HEK293 (cell line): Measurements from ENCODE around the gene BCL6B.

Experiments used
- AEBP2 ChIP-seq: fragments of 450-650 bp; formaldehyde crosslinking; IDR thresholded peaks from 2 replicates; pipeline ENCODE4 v1.5.1; 2016; ENCODE audit warnings: missing biosample characterization, missing genetic modification characterization, borderline replicate concordance
- BCL11B ChIP-seq: fragments of 450-650 bp; formaldehyde crosslinking; IDR thresholded peaks from 2 replicates; pipeline ENCODE4 v1.5.1; 2016; ENCODE audit warnings: low read depth, missing biosample characterization, missing genetic modification characterization
- GLIS2 ChIP-seq: fragments of 450-650 bp; formaldehyde crosslinking; IDR thresholded peaks from 2 replicates; pipeline ENCODE4 v1.5.1; 2016; ENCODE audit warnings: missing biosample characterization, missing genetic modification characterization
- MEIS1 ChIP-seq: sonication (generic); formaldehyde crosslinking; IDR thresholded peaks from 2 replicates; pipeline ENCODE4 v1.8.1; 2022; ENCODE audit warnings: missing genetic modification reagents, mild to moderate bottlenecking, borderline replicate concordance
- PRDM1 ChIP-seq: fragments of 450-650 bp; formaldehyde crosslinking; IDR thresholded peaks from 2 replicates; pipeline ENCODE4; 2016; ENCODE audit warnings: missing biosample characterization, missing genetic modification characterization
- SCRT1 ChIP-seq: fragments of 450-650 bp; formaldehyde crosslinking; IDR thresholded peaks from 2 replicates; pipeline ENCODE4 v1.5.1; 2016; ENCODE audit warnings: missing biosample characterization, missing genetic modification characterization, borderline replicate concordance
- TCF7L2 ChIP-seq: IDR thresholded peaks from 2 replicates; pipeline ENCODE4 v1.6.1; 2011; ENCODE audit warnings: low read depth, mild to moderate bottlenecking, inconsistent platforms, low read length, moderate library complexity, borderline replicate concordance
- ZBTB44 ChIP-seq: fragments of 450-650 bp; IDR thresholded peaks from 2 replicates; pipeline ENCODE4 v1.5.1; 2018; ENCODE audit warnings: missing biosample characterization, mild to moderate bottlenecking, missing genetic modification characterization
- ZBTB48 ChIP-seq: fragments of 450-650 bp; formaldehyde crosslinking; IDR thresholded peaks from 2 replicates; pipeline ENCODE4 v1.5.1; 2016; ENCODE audit warnings: missing biosample characterization, missing genetic modification characterization
- ZBTB8A ChIP-seq: fragments of 450-650 bp; formaldehyde crosslinking; IDR thresholded peaks from 2 replicates; pipeline ENCODE4 v1.5.1; 2016; ENCODE audit warnings: missing biosample characterization, missing genetic modification characterization
- ZFP69B ChIP-seq: fragments of 450-650 bp; formaldehyde crosslinking; IDR thresholded peaks from 2 replicates; pipeline ENCODE4 v1.5.1; 2016; ENCODE audit warnings: missing biosample characterization, missing genetic modification characterization
- ZIC2 ChIP-seq: fragments of 450-650 bp; formaldehyde crosslinking; IDR thresholded peaks from 2 replicates; pipeline ENCODE4 v1.5.1; 2016; ENCODE audit warnings: missing biosample characterization, missing genetic modification characterization
- ZNF10 ChIP-seq: fragments of 450-650 bp; formaldehyde crosslinking; IDR thresholded peaks from 2 replicates; pipeline ENCODE4 v1.5.1; 2017; ENCODE audit warnings: missing biosample characterization, missing genetic modification characterization
- ZNF169 ChIP-seq: fragments of 450-650 bp; formaldehyde crosslinking; IDR thresholded peaks from 2 replicates; pipeline ENCODE4 v1.5.1; 2016; ENCODE audit warnings: missing biosample characterization, missing genetic modification characterization
- ZNF311 ChIP-seq: fragments of 450-650 bp; formaldehyde crosslinking; IDR thresholded peaks from 2 replicates; pipeline ENCODE4 v1.5.1; 2017; ENCODE audit warnings: missing biosample characterization, missing genetic modification characterization, borderline replicate concordance
- ZNF398 ChIP-seq: fragments of 450-650 bp; formaldehyde crosslinking; IDR thresholded peaks from 2 replicates; pipeline ENCODE4 v1.5.1; 2017; ENCODE audit warnings: missing biosample characterization, missing genetic modification characterization
- ZNF529 ChIP-seq: fragments of 450-650 bp; formaldehyde crosslinking; IDR thresholded peaks from 2 replicates; pipeline ENCODE4 v1.5.1; 2017; ENCODE audit warnings: missing genetic modification characterization, missing biosample characterization; ENCODE audit not compliant: insufficient replicate concordance
- ZNF544 ChIP-seq: fragments of 450-650 bp; formaldehyde crosslinking; IDR thresholded peaks from 2 replicates; pipeline ENCODE4 v1.5.0; 2017; ENCODE audit warnings: missing biosample characterization, missing genetic modification characterization
- ZNF561 ChIP-seq: fragments of 450-650 bp; IDR thresholded peaks from 2 replicates; pipeline ENCODE4 v1.5.1; 2018; ENCODE audit warnings: missing biosample characterization, missing genetic modification characterization, borderline replicate concordance
- ZNF76 ChIP-seq: fragments of 450-650 bp; formaldehyde crosslinking; IDR thresholded peaks from 2 replicates; pipeline ENCODE4; 2016; ENCODE audit warnings: low read depth, missing biosample characterization, missing genetic modification characterization, borderline replicate concordance
- ZNF768 ChIP-seq: fragments of 450-650 bp; formaldehyde crosslinking; IDR thresholded peaks from 2 replicates; pipeline ENCODE4 v1.5.1; 2018; ENCODE audit warnings: missing biosample characterization, mild to moderate bottlenecking, missing genetic modification characterization
- ZNF777 ChIP-seq: fragments of 450-650 bp; formaldehyde crosslinking; IDR thresholded peaks from 2 replicates; pipeline ENCODE4 v1.5.1; 2017; ENCODE audit warnings: missing biosample characterization, missing genetic modification characterization, borderline replicate concordance
- ZSCAN16 ChIP-seq: fragments of 450-650 bp; formaldehyde crosslinking; IDR thresholded peaks from 2 replicates; pipeline ENCODE4 v1.5.1; 2016; ENCODE audit warnings: missing biosample characterization, missing genetic modification characterization
- ZXDB ChIP-seq: fragments of 450-650 bp; formaldehyde crosslinking; IDR thresholded peaks from 2 replicates; pipeline ENCODE4 v1.5.1; 2016; ENCODE audit warnings: missing biosample characterization, missing genetic modification characterization
- TF ChIP-seq, protein P1 (sequence below): fragments of 450-650 bp; formaldehyde crosslinking; IDR thresholded peaks from 2 replicates; pipeline ENCODE4 v1.5.1; 2016; ENCODE audit warnings: missing biosample characterization, missing genetic modification characterization
- TF ChIP-seq, protein P2 (sequence below): fragments of 450-650 bp; formaldehyde crosslinking; IDR thresholded peaks from 2 replicates; pipeline ENCODE4 v1.5.1; 2016; ENCODE audit warnings: missing biosample characterization, missing genetic modification characterization, borderline replicate concordance
- TF ChIP-seq, protein P3 (sequence below): fragments of 450-650 bp; formaldehyde crosslinking; IDR thresholded peaks from 2 replicates; pipeline ENCODE4 v1.5.1; 2016; ENCODE audit warnings: missing biosample characterization, missing genetic modification characterization

Gene BCL6B

DNA sequence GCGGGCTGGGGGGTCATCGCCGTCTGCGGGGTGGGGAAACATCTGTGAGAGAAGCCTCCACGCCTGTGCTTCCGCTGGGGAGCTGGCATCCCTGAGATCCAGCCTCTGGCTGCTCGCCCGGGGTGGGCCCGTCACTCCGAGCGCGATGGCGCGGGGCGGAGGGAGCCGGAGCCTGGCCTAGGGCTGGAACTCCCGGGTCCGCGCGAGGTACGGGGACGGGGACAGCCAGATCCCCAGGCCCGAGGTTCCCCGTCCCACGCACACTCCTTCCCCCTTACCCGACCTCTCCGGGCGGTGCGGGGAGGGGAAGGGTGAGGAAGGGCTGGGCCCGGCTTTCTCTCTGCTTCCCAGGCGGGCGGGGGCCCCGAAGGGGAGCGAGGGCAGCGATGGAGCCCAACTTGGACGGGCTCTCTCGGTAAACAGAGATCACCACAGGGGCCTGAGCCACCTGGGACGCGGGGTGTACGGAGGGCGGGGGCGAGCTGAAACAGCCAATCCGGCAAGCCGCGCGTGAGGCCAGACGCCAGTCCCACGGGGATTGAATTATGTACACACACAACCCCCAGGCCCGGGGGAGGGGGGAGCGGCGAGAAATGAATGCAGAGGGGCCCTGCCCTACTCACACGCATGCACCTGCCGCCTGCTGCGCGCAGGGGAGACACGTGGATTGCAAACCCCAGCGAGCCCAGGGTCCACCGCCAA is 20.8 kb downstream of the BCL6B start, which contains the start of gene SLC16A11 (continued):
- no peak for TF ChIP-seq SCRT1 (tag by site-specific recombination)
- peak; percentile 94 for TF ChIP-seq ZBTB8A
- TF ChIP-seq GLIS2 (tag by site-specific recombination), result peak; percentile 95
- TF ChIP-seq ZNF561 (tag by site-specific recombination), result no peak
- TF ChIP-seq ZNF768 (tag by site-specific recombination), result no peak
- TF ChIP-seq ZNF311 (tag by site-specific recombination), result no peak
- no peak for TF ChIP-seq ZNF529 (tag by site-specific recombination)
- peak; percentile 41; the same call in 1 of the 2 replicates for TF ChIP-seq ZNF76 (tag by site-specific recombination)
- peak; percentile 96 for TF ChIP-seq ZFP69B (tag by site-specific recombination)
- no peak for TF ChIP-seq ZNF398
- no peak for TF ChIP-seq ZNF10 (tag by site-specific recombination)
- TF ChIP-seq, protein P1, sequence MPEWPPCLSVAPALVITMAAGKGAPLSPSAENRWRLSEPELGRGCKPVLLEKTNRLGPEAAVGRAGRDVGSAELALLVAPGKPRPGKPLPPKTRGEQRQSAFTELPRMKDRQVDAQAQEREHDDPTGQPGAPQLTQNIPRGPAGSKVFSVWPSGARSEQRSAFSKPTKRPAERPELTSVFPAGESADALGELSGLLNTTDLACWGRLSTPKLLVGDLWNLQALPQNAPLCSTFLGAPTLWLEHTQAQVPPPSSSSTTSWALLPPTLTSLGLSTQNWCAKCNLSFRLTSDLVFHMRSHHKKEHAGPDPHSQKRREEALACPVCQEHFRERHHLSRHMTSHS (tag by site-specific recombination), result no peak
- TF ChIP-seq MEIS1, result no peak
- TF ChIP-seq ZBTB44 (tag by site-specific recombination), result peak; percentile 53; the same call in 1 of the 2 replicates
- peak; percentile 96 for TF ChIP-seq ZIC2 (tag by site-specific recombination)
- TF ChIP-seq ZNF169 (tag by site-specific recombination), result no peak
- TF ChIP-seq BCL11B (tag by site-specific recombination), result no peak
- TF ChIP-seq TCF7L2, result no peak
- no peak for TF ChIP-seq PRDM1 (tag by site-specific recombination)
- TF ChIP-seq ZXDB (tag by site-specific recombination), result peak; percentile 66
- no peak for TF ChIP-seq ZNF777 (tag by site-specific recombination)
- TF ChIP-seq ZSCAN16, result no peak
- TF ChIP-seq AEBP2 (tag by site-specific recombination), result no peak
- no peak; the same call in 1 of the 2 replicates for TF ChIP-seq ZBTB48
- TF ChIP-seq ZNF544 (tag by site-specific recombination), result no peak
- TF ChIP-seq, protein P2, sequence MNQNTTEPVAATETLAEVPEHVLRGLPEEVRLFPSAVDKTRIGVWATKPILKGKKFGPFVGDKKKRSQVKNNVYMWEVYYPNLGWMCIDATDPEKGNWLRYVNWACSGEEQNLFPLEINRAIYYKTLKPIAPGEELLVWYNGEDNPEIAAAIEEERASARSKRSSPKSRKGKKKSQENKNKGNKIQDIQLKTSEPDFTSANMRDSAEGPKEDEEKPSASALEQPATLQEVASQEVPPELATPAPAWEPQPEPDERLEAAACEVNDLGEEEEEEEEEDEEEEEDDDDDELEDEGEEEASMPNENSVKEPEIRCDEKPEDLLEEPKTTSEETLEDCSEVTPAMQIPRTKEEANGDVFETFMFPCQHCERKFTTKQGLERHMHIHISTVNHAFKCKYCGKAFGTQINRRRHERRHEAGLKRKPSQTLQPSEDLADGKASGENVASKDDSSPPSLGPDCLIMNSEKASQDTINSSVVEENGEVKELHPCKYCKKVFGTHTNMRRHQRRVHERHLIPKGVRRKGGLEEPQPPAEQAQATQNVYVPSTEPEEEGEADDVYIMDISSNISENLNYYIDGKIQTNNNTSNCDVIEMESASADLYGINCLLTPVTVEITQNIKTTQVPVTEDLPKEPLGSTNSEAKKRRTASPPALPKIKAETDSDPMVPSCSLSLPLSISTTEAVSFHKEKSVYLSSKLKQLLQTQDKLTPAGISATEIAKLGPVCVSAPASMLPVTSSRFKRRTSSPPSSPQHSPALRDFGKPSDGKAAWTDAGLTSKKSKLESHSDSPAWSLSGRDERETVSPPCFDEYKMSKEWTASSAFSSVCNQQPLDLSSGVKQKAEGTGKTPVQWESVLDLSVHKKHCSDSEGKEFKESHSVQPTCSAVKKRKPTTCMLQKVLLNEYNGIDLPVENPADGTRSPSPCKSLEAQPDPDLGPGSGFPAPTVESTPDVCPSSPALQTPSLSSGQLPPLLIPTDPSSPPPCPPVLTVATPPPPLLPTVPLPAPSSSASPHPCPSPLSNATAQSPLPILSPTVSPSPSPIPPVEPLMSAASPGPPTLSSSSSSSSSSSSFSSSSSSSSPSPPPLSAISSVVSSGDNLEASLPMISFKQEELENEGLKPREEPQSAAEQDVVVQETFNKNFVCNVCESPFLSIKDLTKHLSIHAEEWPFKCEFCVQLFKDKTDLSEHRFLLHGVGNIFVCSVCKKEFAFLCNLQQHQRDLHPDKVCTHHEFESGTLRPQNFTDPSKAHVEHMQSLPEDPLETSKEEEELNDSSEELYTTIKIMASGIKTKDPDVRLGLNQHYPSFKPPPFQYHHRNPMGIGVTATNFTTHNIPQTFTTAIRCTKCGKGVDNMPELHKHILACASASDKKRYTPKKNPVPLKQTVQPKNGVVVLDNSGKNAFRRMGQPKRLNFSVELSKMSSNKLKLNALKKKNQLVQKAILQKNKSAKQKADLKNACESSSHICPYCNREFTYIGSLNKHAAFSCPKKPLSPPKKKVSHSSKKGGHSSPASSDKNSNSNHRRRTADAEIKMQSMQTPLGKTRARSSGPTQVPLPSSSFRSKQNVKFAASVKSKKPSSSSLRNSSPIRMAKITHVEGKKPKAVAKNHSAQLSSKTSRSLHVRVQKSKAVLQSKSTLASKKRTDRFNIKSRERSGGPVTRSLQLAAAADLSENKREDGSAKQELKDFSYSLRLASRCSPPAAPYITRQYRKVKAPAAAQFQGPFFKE (tag by site-specific recombination), result no peak
- TF ChIP-seq, protein P3, sequence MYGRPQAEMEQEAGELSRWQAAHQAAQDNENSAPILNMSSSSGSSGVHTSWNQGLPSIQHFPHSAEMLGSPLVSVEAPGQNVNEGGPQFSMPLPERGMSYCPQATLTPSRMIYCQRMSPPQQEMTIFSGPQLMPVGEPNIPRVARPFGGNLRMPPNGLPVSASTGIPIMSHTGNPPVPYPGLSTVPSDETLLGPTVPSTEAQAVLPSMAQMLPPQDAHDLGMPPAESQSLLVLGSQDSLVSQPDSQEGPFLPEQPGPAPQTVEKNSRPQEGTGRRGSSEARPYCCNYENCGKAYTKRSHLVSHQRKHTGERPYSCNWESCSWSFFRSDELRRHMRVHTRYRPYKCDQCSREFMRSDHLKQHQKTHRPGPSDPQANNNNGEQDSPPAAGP (tag by site-specific recombination), result peak; percentile 67; the same call in 1 of the 2 replicates
